ENCODE data around the gene SERGEF.
A peak's percentile ranks its signal among the peaks of the same experiment; 100 is the strongest.

DNA sequence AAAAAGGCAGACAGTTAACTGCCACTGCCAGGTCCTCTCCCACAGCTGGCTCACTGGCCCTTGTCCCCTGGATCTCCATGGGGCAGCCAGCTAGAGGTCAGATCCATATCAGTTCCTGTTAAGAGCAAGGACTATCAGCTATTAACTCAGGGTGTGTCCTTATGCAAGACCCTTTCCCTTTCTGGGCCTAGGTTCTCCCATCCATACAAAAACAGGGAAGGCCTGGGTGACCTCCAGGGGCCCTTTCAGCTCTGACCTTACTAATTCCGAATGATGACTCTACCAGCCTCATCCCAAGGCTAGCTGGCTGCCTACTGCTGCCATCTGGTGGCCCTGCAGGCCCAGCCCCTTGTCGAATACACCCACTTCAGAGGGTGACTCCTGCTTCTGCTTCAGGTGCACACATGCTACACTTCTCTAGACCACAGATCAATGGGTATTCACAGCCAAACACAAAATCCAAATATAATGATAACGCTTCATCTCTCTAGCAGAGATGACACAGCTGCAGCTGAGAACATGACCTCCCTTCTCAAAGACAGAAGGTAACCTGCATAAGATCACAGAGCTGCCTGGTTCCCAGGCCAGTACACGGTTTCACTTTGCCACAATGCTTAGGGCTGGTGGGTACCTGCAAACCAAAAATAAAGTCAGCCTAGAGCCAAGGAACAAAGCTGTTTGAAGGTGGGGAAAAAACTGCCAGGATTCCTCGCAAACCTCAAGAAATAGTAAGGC, 34.1 kb downstream of the SERGEF start:
- TF ChIP-seq CTCF (IDR thresholded peaks at IDR 0.05) (peak; percentile 20 to 43 (median 31)), POLR2A (IDR thresholded peaks at IDR 0.05) (no peak)

All from tibial nerve (tissue), 3 donors.